HG03520 (cell line): ENCODE measurements around the gene RPL13.

ENCODE experiments used
- ATAC-seq: cut with Tn5 transposase; IDR thresholded peaks from one replicate; pipeline ENCODE4 v1.9.1; 2021; ENCODE audit warnings: mild to moderate bottlenecking, moderate library complexity; ENCODE audit not compliant: unreplicated experiment

Gene RPL13

GRCh38 chr16:89613231-89613953 lies 52.9 kb downstream of the RPL13 start, which contains the start of gene DPEP1:
TSS of gene DPEP1 (plus strand) at chr16:89613642. CDS start at chr16:89630411, 16,769 bp downstream.
- no peak for ATAC-seq

- ATAC-seq = no peak
Observed at GRCh38 chr16:89613954-89614459, 53.5 kb downstream of the RPL13 start.
